GM20431 (cell line): Measurements from ENCODE around the gene KISS1R.
"Not testable (repeated sequence)": the region's sequence is repeated elsewhere in the genome, so short reads cannot be mapped to it uniquely, and the experiment has no call there.

ENCODE experiments used
- in situ Hi-C: fragments of 300-500 bp; cut with MseI, MboI; formaldehyde crosslinking; loops from one replicate; pipeline ENCODE4 v1.15.0; 2020; ENCODE audit warnings: low sequenced_read_pairs; ENCODE audit not compliant: unreplicated experiment

Gene KISS1R

GRCh38 chr19:879711-880438 is 37.3 kb upstream of the KISS1R start:
- in situ Hi-C loops = no loop called here

DNA sequence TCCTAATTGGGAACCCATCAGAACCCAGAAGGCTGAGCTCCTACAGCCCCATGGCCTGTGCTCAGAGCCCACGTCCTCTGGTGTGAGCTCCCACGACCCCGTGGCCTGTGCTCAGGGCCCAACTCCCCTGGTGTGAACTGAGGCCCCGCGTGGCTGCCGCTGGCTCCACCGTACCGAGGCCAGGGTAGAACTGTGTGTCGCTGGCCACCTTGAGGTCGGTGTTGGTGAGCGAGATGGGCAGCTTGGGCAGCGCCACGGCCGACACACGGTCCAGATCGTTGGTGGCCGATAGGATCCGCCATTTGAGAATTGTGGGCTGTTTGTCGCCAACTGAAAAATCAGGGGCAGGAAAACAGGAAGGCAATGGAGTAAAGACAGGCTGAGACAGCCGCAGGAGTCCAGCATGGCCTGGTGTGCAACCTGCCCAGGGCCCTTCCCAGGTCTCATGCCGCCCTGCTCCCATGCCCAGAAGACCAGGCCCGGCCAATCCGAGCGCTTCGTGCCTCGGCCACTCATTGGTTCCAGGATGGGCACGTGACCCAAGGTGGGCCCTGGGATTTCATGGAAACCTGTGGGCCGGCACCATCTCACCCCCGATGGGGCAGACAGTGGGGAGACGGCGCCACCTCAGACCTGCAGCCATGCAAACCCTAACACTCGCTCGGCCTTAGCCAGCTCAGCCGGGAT is 35.6 kb upstream of the KISS1R start:
- in situ Hi-C loops = no loop called here

DNA sequence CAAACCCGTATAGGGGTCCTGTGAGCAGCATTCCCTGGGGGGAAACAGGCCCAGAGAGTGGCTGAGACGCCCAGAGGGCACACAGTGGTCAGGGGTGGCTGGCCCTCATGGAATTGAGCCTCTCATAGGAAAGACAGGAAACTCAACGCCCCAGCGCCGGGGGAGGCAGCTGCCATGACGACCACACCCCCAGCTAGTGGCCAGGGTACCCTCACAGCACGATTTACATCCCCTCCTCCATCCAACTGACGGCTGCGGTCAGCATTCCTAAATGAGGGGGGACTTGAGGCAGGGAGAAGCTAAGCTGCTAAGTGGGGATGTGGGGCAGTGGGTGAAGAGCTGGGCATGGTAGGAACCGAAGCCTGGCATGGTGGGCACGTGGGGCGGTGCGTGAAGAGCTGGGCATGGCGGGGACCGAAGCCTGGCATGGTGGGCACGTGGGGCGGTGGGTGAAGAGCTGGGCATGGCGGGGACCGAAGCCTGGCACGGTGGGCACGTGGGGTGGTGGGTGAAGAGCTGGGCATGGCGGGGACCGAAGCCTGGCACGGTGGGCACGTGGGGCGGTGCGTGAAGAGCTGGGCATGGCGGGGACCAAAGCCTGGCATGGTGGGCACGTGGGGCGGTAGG is 34.1 kb upstream of the KISS1R start:
- in situ Hi-C loops = no loop called here

DNA sequence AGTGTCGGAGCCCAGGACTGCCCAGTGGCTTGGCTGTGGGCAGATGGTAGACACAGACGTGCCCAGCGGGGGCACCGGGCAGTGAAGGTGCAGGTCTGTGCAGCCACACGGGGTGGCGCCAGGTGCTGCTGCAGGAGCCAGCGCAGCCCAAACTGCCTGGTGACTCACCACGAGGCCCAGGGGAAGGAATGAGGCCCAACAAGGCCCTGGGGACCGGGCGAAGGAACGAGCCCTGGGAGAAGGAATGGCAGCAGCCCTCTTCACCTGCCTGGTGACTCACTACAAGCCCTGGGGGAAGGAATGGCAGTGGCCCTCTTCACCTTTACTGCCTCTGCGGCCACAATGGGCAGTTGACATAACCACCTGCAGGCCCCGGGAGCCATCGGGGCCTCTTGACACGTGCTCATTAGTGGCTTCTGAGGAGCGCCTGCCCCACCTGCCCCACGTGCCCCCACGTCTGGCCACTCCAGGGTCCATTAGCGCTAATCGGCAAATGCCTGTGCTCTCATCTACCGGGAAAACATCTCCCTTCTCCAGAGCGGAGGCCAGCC is 33.4 kb upstream of the KISS1R start:
- in situ Hi-C loops = no loop called here

DNA sequence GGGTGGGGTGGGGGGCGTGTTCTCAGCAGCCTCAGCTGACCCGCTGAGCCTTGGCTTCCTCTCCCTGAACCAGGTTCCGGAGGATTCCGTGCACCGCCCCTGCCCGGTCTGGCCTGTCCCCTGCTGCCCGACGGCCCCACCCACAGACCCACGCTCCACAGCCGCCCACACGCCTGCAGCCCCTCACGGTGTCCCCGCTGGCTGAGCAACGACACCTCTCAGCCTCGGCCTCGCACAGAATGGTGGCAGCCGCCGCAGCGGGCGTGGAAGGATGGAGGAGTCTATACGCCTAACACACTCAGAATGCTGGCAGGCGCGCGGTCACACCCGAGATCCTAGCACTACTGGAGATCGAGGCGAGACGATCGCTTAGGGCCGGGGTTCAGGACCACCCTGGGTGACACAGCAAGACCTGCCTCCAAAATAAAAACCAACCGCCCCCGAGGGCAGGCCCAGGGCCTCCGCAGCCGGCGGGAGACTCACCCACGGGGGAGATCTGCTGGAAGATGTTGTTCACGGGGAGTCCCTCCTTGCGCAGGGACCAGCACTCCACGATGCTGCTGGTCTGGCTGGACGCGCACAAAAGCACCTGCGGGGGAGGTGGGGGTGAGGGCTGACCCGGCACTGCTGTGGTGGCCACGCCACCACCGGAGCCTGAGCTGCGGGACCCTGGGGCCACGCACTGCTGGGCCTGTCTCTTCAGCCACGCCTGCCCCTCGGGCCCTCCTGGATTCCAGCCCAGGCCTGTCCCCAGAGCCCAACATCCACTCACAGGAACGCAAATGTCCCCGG is 32.5 kb upstream of the KISS1R start:
- in situ Hi-C loops = no loop called here

- in situ Hi-C loops = no loop called here
Measured at GRCh38 chr19:885536-886224, 31.5 kb upstream of the KISS1R start.

DNA sequence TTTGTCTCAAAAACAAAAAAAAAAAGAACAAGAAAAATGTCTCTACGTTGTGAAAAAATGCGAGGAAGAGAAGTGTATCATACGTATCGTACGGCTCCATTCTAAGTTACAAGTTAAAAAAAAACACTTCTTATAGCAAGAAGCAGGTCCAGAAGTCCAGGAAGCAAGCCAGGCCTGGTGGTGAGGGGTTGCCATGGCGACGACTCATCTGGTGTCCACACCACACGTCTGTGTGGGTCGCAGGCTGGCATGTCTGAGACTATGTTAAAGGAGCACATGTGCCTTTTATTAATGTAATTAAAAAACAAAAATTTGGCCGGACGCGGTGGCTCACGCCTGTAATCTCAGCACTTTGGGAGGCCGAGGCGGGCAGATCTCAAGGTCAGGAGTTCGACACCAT is 30.1 kb upstream of the KISS1R start:
- in situ Hi-C loops = no loop called here

GRCh38 chr19:887599-887998 is 29.5 kb upstream of the KISS1R start:
- in situ Hi-C loops = no loop called here

DNA sequence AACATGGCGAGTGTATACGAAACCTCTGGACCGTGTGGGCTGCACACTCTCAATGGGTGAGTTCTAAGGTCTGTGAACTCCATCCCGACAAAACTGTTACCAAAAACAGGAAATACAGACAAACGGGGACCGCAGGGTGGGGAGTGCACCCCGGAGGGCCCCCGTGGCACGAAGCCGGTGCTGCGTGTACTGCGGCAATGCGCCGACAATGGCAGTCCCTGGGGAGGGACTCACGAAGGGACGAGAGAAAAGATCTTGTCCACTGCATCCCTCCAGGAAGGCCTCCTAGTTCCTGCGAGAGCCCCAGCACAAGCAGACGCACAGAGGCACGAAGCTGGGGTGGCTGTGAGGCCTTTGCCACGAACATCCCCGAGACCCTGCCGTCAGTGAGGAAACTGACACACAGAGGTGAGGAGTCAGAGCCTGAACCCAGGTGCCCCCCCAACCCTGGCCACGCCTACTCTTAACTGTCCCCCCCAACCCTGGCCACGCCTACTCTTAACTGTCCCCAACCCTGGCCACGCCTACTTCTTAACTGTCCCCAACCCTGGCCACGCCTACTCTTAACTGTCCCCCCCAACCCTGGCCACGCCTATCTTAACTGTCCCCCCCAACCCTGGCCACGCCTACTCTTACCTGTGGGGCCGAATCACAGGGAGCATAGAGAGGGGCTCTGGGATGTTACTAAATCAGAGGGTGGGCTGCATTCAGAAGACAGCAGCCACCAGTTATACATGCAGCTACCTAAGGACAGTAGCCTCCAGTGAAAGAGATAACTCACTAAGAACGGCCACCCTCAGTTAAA is 28.4 kb upstream of the KISS1R start:
- in situ Hi-C loops = no loop called here

DNA sequence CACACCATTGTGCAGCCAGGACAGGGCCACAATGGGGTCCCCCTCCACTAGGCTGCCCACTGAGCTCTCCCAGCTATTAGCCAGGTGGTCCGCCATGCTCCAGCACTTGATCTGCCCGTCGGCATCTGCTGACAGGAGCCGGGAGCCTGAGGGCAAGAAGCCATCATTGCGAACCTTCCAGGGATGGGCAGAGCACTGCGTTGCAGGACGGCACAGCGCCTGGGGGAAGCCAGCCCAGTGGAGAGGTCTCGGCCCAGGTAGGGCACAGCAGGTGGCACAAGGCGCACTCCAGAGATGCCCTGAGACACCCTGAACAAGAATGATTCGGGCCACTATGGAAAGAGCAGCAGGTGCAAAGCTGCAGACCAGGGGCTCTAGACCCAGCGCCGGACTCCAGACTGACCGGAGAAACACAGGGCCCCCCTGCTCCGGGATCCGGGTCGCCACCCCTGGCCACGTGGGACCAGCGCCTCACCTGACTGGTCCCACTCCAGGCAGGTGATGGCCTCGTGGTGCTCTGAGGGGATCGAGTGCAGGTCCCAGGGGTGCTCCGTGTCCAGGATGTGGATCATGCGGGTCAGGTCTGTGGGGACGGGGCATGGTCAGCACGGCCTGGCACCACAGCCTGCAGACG is 27.4 kb upstream of the KISS1R start:
- in situ Hi-C loops = no loop called here

- in situ Hi-C loops = no loop called here
Measured at GRCh38 chr19:890831-891230, 26.3 kb upstream of the KISS1R start.

- in situ Hi-C loops = not testable (repeated sequence)
Measured at GRCh38 chr19:891421-892200, 25.5 kb upstream of the KISS1R start.

GRCh38 chr19:892243-892893 is 24.8 kb upstream of the KISS1R start:
- in situ Hi-C loops = no loop called here

- in situ Hi-C loops = no loop called here
Measured at GRCh38 chr19:892894-893689, 24.0 kb upstream of the KISS1R start, which contains the start of the genes MED16 and RNU6-9. Gene MED16, minus strand, starts transcription at chr19:893187. Its CDS starts 2,056 bp downstream, at chr19:891131. Gene RNU6-9, plus strand, starts transcription at chr19:893484.

GRCh38 chr19:896434-896833 is 20.7 kb upstream of the KISS1R start:
- in situ Hi-C loops = no loop called here

DNA sequence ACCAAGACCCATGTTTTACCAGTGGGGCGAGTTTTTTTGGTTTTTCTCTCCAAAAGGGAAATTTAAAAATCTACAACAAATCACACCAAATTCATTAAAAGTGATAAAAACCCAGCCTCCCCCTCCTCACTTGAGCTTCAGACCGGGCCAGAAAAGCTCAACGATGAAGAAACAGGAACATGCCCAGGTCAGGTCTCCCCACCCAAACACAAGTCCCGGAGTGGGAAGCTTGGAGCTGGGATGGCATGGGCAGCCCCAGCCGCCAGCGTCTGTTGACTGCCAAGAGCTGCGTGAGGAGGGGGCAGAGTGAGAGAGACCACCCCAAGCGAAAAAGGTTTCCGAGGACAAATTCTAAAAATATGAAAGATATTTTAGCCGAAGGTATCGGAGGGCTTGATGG is 20.1 kb upstream of the KISS1R start:
- in situ Hi-C loops = no loop called here
